OCI-LY7 (cell line): ENCODE results near the gene TMEM109. TPM values are rescaled to one million over a fixed set of nuclear protein-coding genes. Genes with fewer than 3 reads are reported as not detected.

ENCODE experiments used
- BruUV-seq: library from RNA; stranded (reverse); fragments of 400-500 nt; replicated peaks from 2 replicates; lab custom pipeline; 2021; lab: Mats Ljungman, UMichigan
- CTCF ChIA-PET: fragments of 300-600 bp; sonication (Branson Sonifier 250); formaldehyde crosslinking; loops from one replicate; lab custom pipeline; 2022; ENCODE audit warnings: antibody characterized with exemption; ENCODE audit not compliant: unreplicated experiment; lab: Charles Lee
- POLR2A ChIA-PET: fragments of 300-600 bp; sonication (Branson Sonifier 250); formaldehyde crosslinking; loops from one replicate; lab custom pipeline; 2022; ENCODE audit warnings: antibody characterized with exemption; lab: Charles Lee
- DNase-seq: peaks from one replicate; pipeline ENCODE4 v3.0.0-alpha.2; 2015; ENCODE audit warnings: low spot score
- H2AFZ ChIP-seq: fragments of 200-600 bp; sonication (generic), shearing (Covaris generic); 2 replicates; pipeline ENCODE4 v1.6.1; 2014; ENCODE audit warnings: mild to moderate bottlenecking, antibody characterized with exemption, low read length, moderate library complexity
- H3K27ac ChIP-seq: fragments of 200-600 bp; sonication (generic); 2 replicates; pipeline ENCODE4 v1.5.1; 2014; ENCODE audit warnings: mixed run types, low read depth, mild to moderate bottlenecking, moderate library complexity, low read length, inconsistent platforms; ENCODE audit not compliant: poor library complexity, severe bottlenecking
- H3K36me3 ChIP-seq: fragments of 200-600 bp; sonication (generic); 2 replicates; pipeline ENCODE4 v1.6.1; 2014; ENCODE audit warnings: mild to moderate bottlenecking, antibody characterized with exemption, low read length, moderate library complexity, mixed read lengths; ENCODE audit not compliant: insufficient read depth
- H3K4me1 ChIP-seq: fragments of 200-600 bp; sonication (generic); 2 replicates; pipeline ENCODE4 v1.5.1; 2014; ENCODE audit warnings: mild to moderate bottlenecking, low read length; ENCODE audit not compliant: insufficient read depth, poor library complexity, severe bottlenecking
- H3K4me2 ChIP-seq: fragments of 200-600 bp; sonication (generic); 2 replicates; pipeline ENCODE4 v1.6.1; 2014; ENCODE audit warnings: mild to moderate bottlenecking, low read length
- H3K4me3 ChIP-seq: fragments of 200-600 bp; sonication (generic); 2 replicates; pipeline ENCODE4 v1.5.1; 2014; ENCODE audit warnings: mild to moderate bottlenecking, low read depth, low read length; ENCODE audit not compliant: poor library complexity, severe bottlenecking
- H3K79me2 ChIP-seq: fragments of 200-600 bp; sonication (generic); 2 replicates; pipeline ENCODE4 v1.6.1; 2016; ENCODE audit warnings: low read depth, mild to moderate bottlenecking, low read length, moderate library complexity, mixed read lengths; ENCODE audit not compliant: insufficient read depth
- H3K9me2 ChIP-seq: fragments of 200-600 bp; sonication (generic); 2 replicates; pipeline ENCODE4 v1.6.1; 2016; ENCODE audit warnings: mild to moderate bottlenecking, low read length, mixed read lengths; ENCODE audit not compliant: insufficient read depth
- H3K9me3 ChIP-seq: fragments of 200-600 bp; sonication (generic); 2 replicates; pipeline ENCODE4 v1.6.1; 2014; ENCODE audit warnings: mild to moderate bottlenecking, mixed run types, low read length, mixed read lengths
- H4K20me1 ChIP-seq: fragments of 200-600 bp; sonication (generic); 2 replicates; pipeline ENCODE4 v1.6.1; 2014; ENCODE audit warnings: mild to moderate bottlenecking, antibody characterized with exemption, low read length, moderate library complexity, mixed read lengths; ENCODE audit not compliant: insufficient read depth
- CTCF ChIP-seq: fragments of 200-600 bp; sonication (generic); conservative IDR thresholded peaks from 2 replicates; pipeline ENCODE4 v1.5.1; 2014; ENCODE audit warnings: mild to moderate bottlenecking, antibody characterized with exemption, low read length, moderate library complexity, mixed read lengths
- EZH2phosphoT487 ChIP-seq: fragments of 200-600 bp; sonication (generic); IDR thresholded peaks from 2 replicates; pipeline ENCODE4 v1.6.1; 2018; ENCODE audit warnings: low read depth, borderline replicate concordance, mild to moderate bottlenecking, mixed run types, antibody characterized with exemption, low read length, moderate library complexity, mixed read lengths
- intact Hi-C: fragments of 100-400 bp; cut with micrococcal nuclease; formaldehyde crosslinking; loops from one replicate; pipeline ENCODE4 v1.10.0; 2022; ENCODE audit not compliant: unreplicated experiment
- total RNA-seq, 2 experiments: library from RNA; depleted of rRNA in 1 of 2; stranded (reverse); fragments of >200 nt in 1 of 2; shearing (Covaris generic) in 1 of 2; gene quantifications; 2 replicates each; pipeline ENCODE4 v1.2.3, GENCODE V29; 2014 to 2022

The TMEM109 gene
- total RNA-seq, 2 experiments from 2014 or later = 57.0 to 67.8 TPM

GRCh38 chr11:60968223-60968622 is 54.3 kb downstream of the TMEM109 start:
- Histone ChIP-seq H3K4me3 (no peak overlapping the region), H3K9me3 (0 out of 2 replicates have a peak, but pooled peaks cover 3% of the 10 kb centered on the region), H3K4me1 (no peaks in the 10 kb centered on the region), H3K27ac (no peak overlapping the region), H2AFZ (no peak overlapping the region), H4K20me1 (no peaks in the 10 kb centered on the region), H3K9me2 (no peaks in the 10 kb centered on the region), H3K79me2 (no peaks in the 10 kb centered on the region), H3K4me2 (no peak overlapping the region), H3K36me3 (no peaks in the 10 kb centered on the region)
- BruUV-seq = no TSS peak
- POLR2A ChIA-PET = interaction anchor here (0.7 to 1.1 kb wide), 3 partner anchors 50 to 320 kb away, joined by 3 to 4 read pairs (median 3); no protein-coding TSS in a partner anchor
- TF ChIP-seq EZH2phosphoT487 = no peak
- TF ChIP-seq CTCF = 0 out of 2 replicates have a peak, but pooled peaks have one; percentile 6
- CTCF ChIA-PET = no interaction called here
- intact Hi-C loops = no loop called here
- DNase-seq = no peak

- CTCF ChIA-PET = no interaction called here
- BruUV-seq = no TSS peak
- Histone ChIP-seq H2AFZ (no peak overlapping the region), H3K36me3 (no peaks in the 10 kb centered on the region), H3K4me1 (no peaks in the 10 kb centered on the region), H3K27ac (no peak overlapping the region), H4K20me1 (no peaks in the 10 kb centered on the region), H3K9me3 (0 out of 2 replicates have a peak, but pooled peaks cover 3% of the 10 kb centered on the region), H3K9me2 (no peaks in the 10 kb centered on the region), H3K79me2 (no peaks in the 10 kb centered on the region), H3K4me3 (no peak overlapping the region), H3K4me2 (no peak overlapping the region)
- TF ChIP-seq EZH2phosphoT487 (no peak), CTCF (peak; percentile 97)
- DNase-seq = peak; percentile 66
- intact Hi-C loops = loop anchor here (1.0 to 2.0 kb wide), 2 partner anchors 159 to 216 kb away; no protein-coding TSS in a partner anchor
- POLR2A ChIA-PET = interaction anchor here (0.5 to 1.3 kb wide), 2 partner anchors 16 to 185 kb away, joined by 3 to 4 read pairs; partner anchors contain the start of gene MS4A10
These were observed 56.4 kb downstream of the TMEM109 start for GRCh38 chr11:60970369-60970774.

GRCh38 chr11:60970890-60971289 is 56.9 kb downstream of the TMEM109 start:
- no peaks in the 10 kb centered on the region for H3K36me3 ChIP-seq
- no peak overlapping the region for H2AFZ ChIP-seq
- no peak overlapping the region for H3K27ac ChIP-seq
- H3K79me2 ChIP-seq = no peaks in the 10 kb centered on the region
- 0 out of 2 replicates have a peak, but pooled peaks cover 3% of the 10 kb centered on the region for H3K9me3 ChIP-seq
- no peak for TF ChIP-seq EZH2phosphoT487
- TF ChIP-seq CTCF = no peak
- intact Hi-C loops = loop anchor here (1.0 to 2.0 kb wide), 2 partner anchors 158 to 216 kb away; no protein-coding TSS in a partner anchor
- no peak for DNase-seq
- H3K4me2 ChIP-seq = no peak overlapping the region
- ChIA-PET CTCF (no interaction called here), POLR2A (interaction anchor here (0.5 kb wide), 1 partner anchor 186 kb away, joined by 3 read pairs; the partner anchor contains the start of gene MS4A10)
- H4K20me1 ChIP-seq = no peaks in the 10 kb centered on the region
- BruUV-seq = no TSS peak
- no peaks in the 10 kb centered on the region for H3K9me2 ChIP-seq
- H3K4me3 ChIP-seq = no peak overlapping the region
- no peaks in the 10 kb centered on the region for H3K4me1 ChIP-seq
